GM12874 (cell line): Measurements from ENCODE around the gene GALNT10.

Experiments used
- TF ChIP-seq, protein P1 (sequence below): IDR thresholded peaks from 2 replicates; pipeline ENCODE4 v1.5.1; 2011; ENCODE audit warnings: low read depth, mild to moderate bottlenecking, control low read depth, low read length, moderate library complexity; ENCODE audit not compliant: insufficient read depth

GALNT10 gene

DNA sequence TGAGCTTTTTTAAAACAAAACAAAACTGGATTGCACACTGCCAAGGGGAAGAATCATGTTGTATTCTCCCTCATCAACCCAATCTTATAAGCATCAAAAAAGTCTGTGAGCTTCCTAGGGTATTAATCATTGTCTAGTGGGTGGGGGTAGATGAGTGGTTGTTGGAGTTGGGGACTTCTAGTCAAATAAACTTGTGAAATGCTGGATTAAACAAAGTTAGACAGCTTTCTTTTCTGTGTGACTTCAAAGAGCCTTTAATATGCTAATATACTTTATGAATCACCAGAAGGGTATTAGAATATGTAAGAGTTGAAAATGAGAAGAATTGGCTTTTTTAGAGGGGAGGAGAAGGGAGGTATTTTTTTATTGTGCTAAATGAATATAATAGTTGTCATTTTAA is 87.7 kb downstream of the GALNT10 start:
- TF ChIP-seq, protein P1, sequence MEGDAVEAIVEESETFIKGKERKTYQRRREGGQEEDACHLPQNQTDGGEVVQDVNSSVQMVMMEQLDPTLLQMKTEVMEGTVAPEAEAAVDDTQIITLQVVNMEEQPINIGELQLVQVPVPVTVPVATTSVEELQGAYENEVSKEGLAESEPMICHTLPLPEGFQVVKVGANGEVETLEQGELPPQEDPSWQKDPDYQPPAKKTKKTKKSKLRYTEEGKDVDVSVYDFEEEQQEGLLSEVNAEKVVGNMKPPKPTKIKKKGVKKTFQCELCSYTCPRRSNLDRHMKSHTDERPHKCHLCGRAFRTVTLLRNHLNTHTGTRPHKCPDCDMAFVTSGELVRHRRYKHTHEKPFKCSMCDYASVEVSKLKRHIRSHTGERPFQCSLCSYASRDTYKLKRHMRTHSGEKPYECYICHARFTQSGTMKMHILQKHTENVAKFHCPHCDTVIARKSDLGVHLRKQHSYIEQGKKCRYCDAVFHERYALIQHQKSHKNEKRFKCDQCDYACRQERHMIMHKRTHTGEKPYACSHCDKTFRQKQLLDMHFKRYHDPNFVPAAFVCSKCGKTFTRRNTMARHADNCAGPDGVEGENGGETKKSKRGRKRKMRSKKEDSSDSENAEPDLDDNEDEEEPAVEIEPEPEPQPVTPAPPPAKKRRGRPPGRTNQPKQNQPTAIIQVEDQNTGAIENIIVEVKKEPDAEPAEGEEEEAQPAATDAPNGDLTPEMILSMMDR: no peak

DNA sequence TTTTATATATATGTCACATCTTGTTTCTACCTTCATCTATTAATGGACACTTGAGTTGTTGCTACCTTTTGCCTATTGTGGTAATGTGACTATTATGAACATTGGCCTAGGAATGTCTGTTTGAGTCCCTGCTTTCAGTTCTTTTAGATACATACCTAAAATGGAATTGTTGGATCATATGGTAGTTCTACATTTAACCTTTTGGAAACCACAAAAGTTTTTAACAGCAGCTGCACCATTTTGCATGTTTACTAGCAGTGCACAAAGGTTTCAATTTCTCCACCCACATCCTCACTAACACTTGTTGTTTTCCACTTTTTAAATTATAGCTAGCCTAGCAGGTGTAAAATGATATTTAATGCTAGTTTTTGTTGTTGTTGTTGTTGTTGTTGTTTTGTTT is 88.4 kb downstream of the GALNT10 start:
- TF ChIP-seq, protein P1: no peak

DNA sequence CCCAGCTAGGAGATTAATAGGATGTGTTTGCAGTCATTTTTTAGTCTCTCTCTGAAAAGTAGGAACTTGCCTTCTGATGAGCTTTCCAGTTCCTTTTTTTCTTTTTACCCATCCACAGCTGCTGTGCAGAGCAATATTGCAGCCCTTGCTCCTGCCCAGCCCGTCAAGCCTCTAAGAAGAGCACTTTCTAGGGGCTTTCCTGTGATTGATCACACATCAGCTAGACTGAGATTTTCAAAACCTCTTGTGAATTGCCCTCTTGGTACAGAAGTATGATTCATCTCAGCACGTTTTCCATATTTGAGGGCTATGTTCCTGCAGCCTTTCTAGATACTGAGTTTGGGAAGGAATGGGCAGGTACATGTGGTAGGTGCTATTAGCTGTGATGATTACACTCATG is 93.9 kb downstream of the GALNT10 start:
- TF ChIP-seq, protein P1: no peak

DNA sequence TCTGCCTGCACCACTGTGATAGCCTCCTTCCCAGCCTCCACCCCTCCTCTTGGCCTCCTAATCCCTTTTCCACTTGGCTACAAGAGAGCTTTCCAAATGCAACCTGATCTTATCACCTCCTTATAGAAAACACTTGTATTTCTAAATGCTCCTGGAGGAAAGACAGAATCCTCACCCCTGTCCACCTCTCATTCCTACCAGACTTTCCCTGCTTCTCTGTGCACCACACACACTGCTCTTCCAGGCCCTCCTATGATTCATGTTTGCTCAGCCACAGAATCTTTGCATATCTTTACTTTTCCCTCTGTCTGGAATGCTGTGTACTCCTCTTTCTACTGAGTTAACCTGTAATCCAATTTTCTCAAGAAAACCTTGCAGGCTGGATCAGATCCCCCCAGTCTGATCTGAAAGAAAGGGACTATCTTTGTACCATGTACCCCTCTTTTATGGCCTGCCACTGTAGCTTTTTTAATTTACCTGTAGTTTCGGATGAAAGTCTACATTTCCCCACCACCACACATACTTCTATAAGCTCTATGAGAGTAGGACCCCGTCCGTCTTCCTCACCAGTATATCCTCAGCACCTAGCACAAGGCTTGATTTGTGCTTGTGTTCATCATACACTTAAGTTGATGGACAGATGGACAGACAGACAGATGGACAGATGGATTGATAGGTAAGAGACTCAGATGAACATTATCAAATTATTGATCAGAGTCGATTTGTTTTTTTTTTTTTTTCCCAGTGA is 95.3 kb downstream of the GALNT10 start:
- TF ChIP-seq, protein P1: no peak

DNA sequence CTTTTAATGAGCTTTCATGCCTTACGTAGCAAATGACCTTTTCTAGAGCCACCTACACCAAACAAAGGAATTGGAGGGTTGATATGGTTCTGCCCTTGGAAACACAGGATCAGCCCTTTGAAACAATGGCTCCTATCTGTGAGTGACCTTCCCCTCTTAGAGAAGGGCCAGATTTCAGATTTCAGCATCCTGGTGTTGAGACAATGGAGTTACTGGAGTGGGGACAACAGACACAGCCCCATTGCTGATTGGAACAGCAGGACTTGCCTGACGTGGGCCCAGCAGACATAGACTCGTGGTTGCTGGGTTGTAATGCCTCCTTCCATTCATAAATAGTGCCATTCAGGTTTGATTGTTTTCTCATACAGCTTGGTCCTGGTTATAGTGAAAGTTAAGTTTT is 96.0 kb downstream of the GALNT10 start:
- TF ChIP-seq, protein P1: no peak

DNA sequence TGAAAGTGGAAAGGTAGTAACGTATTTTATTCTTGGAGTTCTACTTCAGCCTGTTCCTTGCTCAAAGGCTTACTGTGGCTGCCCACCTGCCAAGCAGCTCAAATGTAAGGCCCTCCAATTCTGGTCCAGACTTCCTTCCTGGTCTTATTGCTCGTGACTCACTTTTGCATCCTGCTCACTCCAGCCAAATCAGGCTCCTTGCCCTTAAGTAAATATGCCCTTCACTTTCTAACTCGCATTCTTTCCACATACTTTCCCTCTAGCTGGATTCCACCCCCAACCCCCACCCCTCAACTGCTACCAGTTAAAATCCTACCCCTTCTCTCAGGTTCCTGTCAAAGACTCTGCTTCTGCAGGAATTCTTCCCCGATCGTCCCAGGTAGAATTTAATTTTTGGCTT is 96.6 kb downstream of the GALNT10 start:
- TF ChIP-seq, protein P1: no peak

DNA sequence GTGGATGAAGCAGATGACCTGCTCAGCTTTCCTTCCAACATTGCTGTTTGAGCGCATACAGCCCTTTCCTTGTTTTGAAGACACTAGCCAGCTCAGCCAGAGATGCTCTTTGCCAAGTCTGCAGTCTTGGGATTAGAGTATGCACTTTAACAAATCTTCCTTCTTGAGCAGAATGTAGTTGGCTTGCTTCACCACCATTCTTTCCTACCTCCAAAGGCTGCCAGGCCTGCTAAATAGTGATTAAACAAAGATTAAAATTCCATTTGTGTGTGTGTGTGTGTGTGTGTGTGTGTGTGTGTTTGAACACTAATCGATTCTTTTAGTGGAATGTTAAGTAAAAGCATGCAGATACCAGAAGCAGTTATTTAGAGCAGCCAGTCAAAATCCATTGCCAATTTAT is 97.6 kb downstream of the GALNT10 start:
- TF ChIP-seq, protein P1: no peak
